ACC112 (cell line): ENCODE data around the gene HSD17B2.

Source experiments
- H2AFZ ChIP-seq: fragments of 200-600 bp; sonication (generic); one replicate; pipeline ENCODE4 v1.6.0; 2017; ENCODE audit warnings: antibody characterized with exemption, low read length; ENCODE audit not compliant: unreplicated experiment
- H3K27ac ChIP-seq: fragments of 200-600 bp; sonication (generic); 2 replicates; pipeline ENCODE4 v1.5.1; 2014; ENCODE audit warnings: low read depth, mild to moderate bottlenecking, antibody characterized with exemption, low read length, moderate library complexity
- H3K27me3 ChIP-seq: fragments of 200-600 bp; sonication (generic); 2 replicates; pipeline ENCODE4 v1.6.1; 2014; ENCODE audit warnings: mild to moderate bottlenecking, antibody characterized with exemption, low read length, moderate library complexity, mixed read lengths; ENCODE audit not compliant: insufficient read depth
- H3K36me3 ChIP-seq: fragments of 200-600 bp; sonication (generic); 2 replicates; pipeline ENCODE4 v1.6.1; 2016; ENCODE audit warnings: mild to moderate bottlenecking, antibody characterized with exemption, low read length, moderate library complexity, mixed read lengths; ENCODE audit not compliant: insufficient read depth
- H3K4me1 ChIP-seq: fragments of 200-600 bp; sonication (generic); one replicate; pipeline ENCODE4 v1.6.1; 2016; ENCODE audit warnings: low read length, mixed read lengths; ENCODE audit not compliant: insufficient read depth, unreplicated experiment, control insufficient read depth
- H3K4me3 ChIP-seq: fragments of 200-600 bp; sonication (generic); 2 replicates; pipeline ENCODE4 v1.5.1; 2014; ENCODE audit warnings: mild to moderate bottlenecking, low read depth, low read length
- H3K79me2 ChIP-seq: fragments of 200-600 bp; sonication (generic); one replicate; pipeline ENCODE4 v1.6.0; 2016; ENCODE audit warnings: low read length; ENCODE audit not compliant: control insufficient read depth, unreplicated experiment, insufficient read depth

HSD17B2 gene

GRCh38 chr16:82017911-82018568, 17.0 kb upstream of the HSD17B2 start:
- no peaks in the 10 kb centered on the region for H3K36me3 ChIP-seq
- H3K79me2 ChIP-seq: no peaks in the 10 kb centered on the region
- no peak overlapping the region for H3K4me3 ChIP-seq
- H3K27me3 ChIP-seq: peaks cover 6% of the 10 kb centered on the region; the same call in 1 of the 2 replicates
- H3K27ac ChIP-seq: peak overlapping the region; percentile 66; the same call in 1 of the 2 replicates
- H2AFZ ChIP-seq: no peak overlapping the region
- peaks cover 11% of the 10 kb centered on the region for H3K4me1 ChIP-seq

DNA sequence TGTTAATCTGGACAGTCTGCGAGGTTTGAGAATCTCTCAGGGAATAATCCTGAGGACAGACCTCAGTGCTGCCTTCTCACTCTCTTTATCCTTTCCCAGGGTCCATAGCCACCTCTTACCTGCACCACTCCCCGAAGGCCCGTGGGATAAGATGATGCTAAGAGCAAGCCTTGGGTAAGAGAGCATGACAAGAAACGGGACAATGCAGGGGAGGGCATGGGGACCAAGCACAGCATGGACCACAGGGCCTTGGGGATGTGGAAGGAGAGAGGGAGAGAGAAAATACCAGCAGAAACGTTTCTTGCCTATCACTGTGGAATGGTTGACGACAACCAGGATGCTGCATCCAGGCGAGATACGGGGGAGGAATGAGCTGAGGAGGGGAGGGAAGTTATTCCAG, 15.5 kb upstream of the HSD17B2 start:
- H2AFZ ChIP-seq: no peak overlapping the region
- no peaks in the 10 kb centered on the region for H3K36me3 ChIP-seq
- H3K27me3 ChIP-seq: peaks cover 15% of the 10 kb centered on the region; the same call in 1 of the 2 replicates
- H3K79me2 ChIP-seq: no peaks in the 10 kb centered on the region
- no peak overlapping the region for H3K27ac ChIP-seq
- H3K4me3 ChIP-seq: no peak overlapping the region
- peaks cover 11% of the 10 kb centered on the region for H3K4me1 ChIP-seq

- H3K4me1 ChIP-seq: peaks cover 11% of the 10 kb centered on the region
- no peaks in the 10 kb centered on the region for H3K79me2 ChIP-seq
- no peak overlapping the region for H2AFZ ChIP-seq
- peaks cover 17% of the 10 kb centered on the region; the same call in 1 of the 2 replicates for H3K27me3 ChIP-seq
- H3K36me3 ChIP-seq: no peaks in the 10 kb centered on the region
- no peak overlapping the region for H3K4me3 ChIP-seq
- H3K27ac ChIP-seq: no peak overlapping the region
These were observed 15.0 kb upstream of the HSD17B2 start for GRCh38 chr16:82020051-82020450.

GRCh38 chr16:82023206-82023605, 11.8 kb upstream of the HSD17B2 start:
- Histone ChIP-seq H3K27ac (no peak overlapping the region), H3K27me3 (peaks cover 28% of the 10 kb centered on the region; the same call in 1 of the 2 replicates), H3K36me3 (no peaks in the 10 kb centered on the region), H3K4me3 (no peak overlapping the region), H2AFZ (no peak overlapping the region), H3K79me2 (no peaks in the 10 kb centered on the region), H3K4me1 (no peaks in the 10 kb centered on the region)

DNA sequence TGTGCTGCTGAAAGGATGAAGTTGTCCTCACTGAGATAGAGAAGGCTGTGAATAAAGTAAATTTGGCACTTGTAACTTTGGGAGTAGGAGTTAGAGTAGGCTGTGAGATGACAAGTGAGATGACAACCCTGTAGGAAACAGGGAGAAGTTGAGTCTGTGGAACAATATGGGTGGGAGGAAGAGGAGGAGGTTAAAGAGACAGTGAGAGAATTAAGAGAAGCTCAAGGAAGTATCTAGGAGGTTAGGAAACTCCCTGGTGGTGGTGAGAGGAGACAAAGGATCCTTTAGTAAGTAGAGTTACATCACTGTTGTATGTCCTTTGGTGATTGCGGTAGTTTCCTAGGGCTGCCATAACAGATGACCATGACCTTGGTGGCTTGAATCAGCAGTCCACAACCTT, 10.7 kb upstream of the HSD17B2 start:
- Histone ChIP-seq H3K27me3 (peaks cover 27% of the 10 kb centered on the region; the same call in 1 of the 2 replicates), H2AFZ (no peak overlapping the region), H3K4me1 (no peaks in the 10 kb centered on the region), H3K79me2 (no peaks in the 10 kb centered on the region), H3K27ac (no peak overlapping the region), H3K36me3 (no peaks in the 10 kb centered on the region), H3K4me3 (no peak overlapping the region)

DNA sequence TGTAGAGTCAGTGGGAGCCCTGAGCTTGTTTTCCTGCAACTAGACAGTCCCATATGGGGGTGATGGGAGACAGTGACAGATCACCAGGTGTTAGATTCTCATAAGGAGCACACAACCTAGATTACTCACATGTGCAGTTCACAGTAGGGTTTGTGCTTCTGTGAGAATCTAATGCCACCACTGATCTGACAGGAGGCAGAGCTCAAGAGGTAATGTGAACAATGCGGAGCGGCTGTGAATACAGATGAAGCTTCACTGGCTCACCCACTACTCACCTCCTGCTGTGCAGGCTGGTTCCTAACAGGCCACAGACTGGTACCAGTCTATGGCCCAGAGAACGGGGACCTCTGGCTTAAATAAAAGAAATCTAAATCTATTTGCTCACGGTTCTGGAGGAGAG, 10.2 kb upstream of the HSD17B2 start:
- Histone ChIP-seq H3K27me3 (peaks cover 22% of the 10 kb centered on the region; the same call in 1 of the 2 replicates), H2AFZ (no peak overlapping the region), H3K4me1 (no peaks in the 10 kb centered on the region), H3K79me2 (no peaks in the 10 kb centered on the region), H3K36me3 (no peaks in the 10 kb centered on the region), H3K4me3 (no peak overlapping the region), H3K27ac (no peak overlapping the region)

- no peak overlapping the region for H3K4me3 ChIP-seq
- no peak overlapping the region for H2AFZ ChIP-seq
- H3K4me1 ChIP-seq: peaks cover 8% of the 10 kb centered on the region
- H3K27me3 ChIP-seq: peaks cover 22% of the 10 kb centered on the region; the same call in 1 of the 2 replicates
- no peaks in the 10 kb centered on the region for H3K36me3 ChIP-seq
- no peaks in the 10 kb centered on the region for H3K79me2 ChIP-seq
- no peak overlapping the region for H3K27ac ChIP-seq
These were observed 7.4 kb upstream of the HSD17B2 start for GRCh38 chr16:82027629-82028064.

- Histone ChIP-seq H3K27me3 (peaks cover 2% of the 10 kb centered on the region; the same call in 1 of the 2 replicates), H3K36me3 (no peaks in the 10 kb centered on the region), H3K4me1 (peaks cover 17% of the 10 kb centered on the region), H3K4me3 (no peak overlapping the region), H2AFZ (peak overlapping the region; percentile 72), H3K27ac (peak overlapping the region; percentile 59), H3K79me2 (no peaks in the 10 kb centered on the region)
These were observed 3.7 kb upstream of the HSD17B2 start for GRCh38 chr16:82031116-82032084.

- Histone ChIP-seq H3K4me3 (no peak overlapping the region), H3K4me1 (peaks cover 17% of the 10 kb centered on the region), H3K27me3 (no peaks in the 10 kb centered on the region), H3K27ac (no peak overlapping the region), H2AFZ (no peak overlapping the region), H3K79me2 (no peaks in the 10 kb centered on the region), H3K36me3 (no peaks in the 10 kb centered on the region)
These were observed 2.0 kb upstream of the HSD17B2 start for GRCh38 chr16:82033006-82033405.

DNA sequence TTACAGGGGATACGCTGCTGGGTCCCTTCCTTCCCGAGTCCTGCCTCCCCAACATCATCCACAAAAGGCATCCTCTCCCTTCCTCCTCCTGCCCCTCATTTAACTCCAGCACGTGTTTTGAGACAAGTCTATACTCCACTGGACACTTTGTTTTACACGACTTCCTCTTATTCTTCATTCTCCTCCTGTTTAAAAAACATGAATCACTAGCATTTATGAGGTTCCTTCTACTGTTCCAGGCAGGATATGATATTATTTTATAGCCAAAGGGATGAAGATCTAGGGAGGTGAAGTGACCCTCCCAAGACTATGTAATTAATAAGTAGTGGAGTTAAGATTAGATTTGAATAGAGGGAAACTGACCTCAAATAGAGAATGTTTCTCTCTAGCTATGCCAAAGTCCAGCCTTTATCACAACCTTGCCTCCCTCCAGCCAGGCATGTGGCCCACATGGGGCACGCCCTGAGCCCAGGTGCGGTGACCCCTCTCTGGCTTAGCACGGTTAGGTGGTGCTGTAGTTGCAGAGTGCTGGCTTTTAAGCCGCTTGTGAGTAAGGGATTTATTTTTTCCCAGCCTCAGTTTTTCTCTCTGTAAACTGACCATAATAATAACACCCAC, 1.3 kb upstream of the HSD17B2 start:
- Histone ChIP-seq H2AFZ (no peak overlapping the region), H3K79me2 (no peaks in the 10 kb centered on the region), H3K4me1 (peaks cover 17% of the 10 kb centered on the region), H3K36me3 (no peaks in the 10 kb centered on the region), H3K27ac (no peak overlapping the region), H3K27me3 (peaks cover under 1% of the 10 kb centered on the region; the same call in 1 of the 2 replicates), H3K4me3 (no peak overlapping the region)
